ENCODE data around the gene APCDD1L. TPM values are rescaled to one million over a fixed set of nuclear protein-coding genes. Genes with fewer than 3 reads are reported as not detected.

The APCDD1L gene
- total and polyA plus RNA-seq, 11 donors = 0.24 to 1.1 (median 0.60) TPM; not detected in 2

GRCh38 chr20:58432186-58432954 is 82.8 kb downstream of the APCDD1L start:
- intact Hi-C loops (cut with DNase I) = no loop called here
- no peaks in the 10 kb centered on the region for H3K27me3 ChIP-seq
- peak overlapping the region in 1 of 12 donors; percentile 27 for H3K27ac ChIP-seq
- H3K4me1 ChIP-seq = peaks cover 0 to 30% (median 23%) of the 10 kb centered on the region in 12 donors
- peaks cover 0 to 20% (median 0%) of the 10 kb centered on the region in 9 donors for H3K36me3 ChIP-seq
- ATAC-seq (peak in 2 of 4 donors; percentile 54 to 58), DNase-seq (no peak)
- 31 to 84% (median 55%) methylated on average over 3 of the region's 3 CpGs for WGBS, 4 donors
- TF ChIP-seq CTCF (IDR thresholded peaks at IDR 0.05) (no peak), POLR2A (IDR thresholded peaks at IDR 0.05) (no peak)
- H3K9me3 ChIP-seq = peaks cover 0 to 5% (median 0%) of the 10 kb centered on the region in 12 donors
- no peak overlapping the region for H3K4me3 ChIP-seq

GRCh38 chr20:58431134-58431533 is 84.1 kb downstream of the APCDD1L start:
- H3K27ac ChIP-seq = peak overlapping the region in 1 of 12 donors; percentile 27
- intact Hi-C loops (cut with DNase I) = no loop called here
- 97 to 100% (median 98%) methylated on average over 2 of the region's 2 CpGs for WGBS, 4 donors

GRCh38 chr20:58429303-58429702 is 85.9 kb downstream of the APCDD1L start:
- peaks cover 0 to 18% (median 0%) of the 10 kb centered on the region in 9 donors for H3K36me3 ChIP-seq

More at GRCh38 chr20:58431134-58431533, 84.1 kb downstream of the APCDD1L start:
- TF ChIP-seq CTCF (IDR thresholded peaks at IDR 0.05) (no peak), POLR2A (IDR thresholded peaks at IDR 0.05) (no peak)
- H3K4me3 ChIP-seq = no peak overlapping the region
- peaks cover 0 to 30% (median 23%) of the 10 kb centered on the region in 12 donors for H3K4me1 ChIP-seq
- H3K27me3 ChIP-seq = no peaks in the 10 kb centered on the region
- no peak for ATAC-seq
- H3K9me3 ChIP-seq = peaks cover 0 to 5% (median 0%) of the 10 kb centered on the region in 12 donors
- DNase-seq = no peak
- peaks cover 0 to 17% (median 0%) of the 10 kb centered on the region in 9 donors for H3K36me3 ChIP-seq

More at GRCh38 chr20:58429303-58429702, 85.9 kb downstream of the APCDD1L start:
- no peak for TF ChIP-seq CTCF (IDR thresholded peaks at IDR 0.05)
- TF ChIP-seq POLR2A (IDR thresholded peaks at IDR 0.05) = no peak
- ATAC-seq = no peak
- peaks cover 0 to 30% (median 23%) of the 10 kb centered on the region in 12 donors for H3K4me1 ChIP-seq
- no peak for DNase-seq
- WGBS, 4 donors = 90 to 97% (median 93%) methylated on average over 7 of the region's 7 CpGs
- intact Hi-C loops (cut with DNase I) = no loop called here
- no peaks in the 10 kb centered on the region for H3K27me3 ChIP-seq
- H3K4me3 ChIP-seq = no peak overlapping the region
- H3K27ac ChIP-seq = no peak overlapping the region
- peaks cover 0 to 5% (median 0%) of the 10 kb centered on the region in 12 donors for H3K9me3 ChIP-seq

Data from heart left ventricle (tissue), 16 donors.